Middle frontal gyrus (tissue), 1 donor: ENCODE measurements around the gene COL4A1.

Experiments
- DNase-seq: peaks from one replicate; pipeline ENCODE4 v3.0.0-alpha.2; 2015; ENCODE audit warnings: low spot score; ENCODE audit errors: extremely low spot score

The COL4A1 gene

GRCh38 chr13:110306960-110307766 is at the start of gene COL4A1, which contains the start of gene COL4A2:
Gene COL4A1 (minus strand): TSS chr13:110307157. CDS start chr13:110307027, 130 bp downstream.
Gene COL4A2 (plus strand): TSS chr13:110307284. CDS start chr13:110307904, 620 bp downstream.
- DNase-seq = no peak

- no peak for DNase-seq
These were observed 49.4 kb upstream of the COL4A1 start for GRCh38 chr13:110356362-110356761.

- DNase-seq = no peak
These were observed 47.9 kb upstream of the COL4A1 start for GRCh38 chr13:110354715-110355473.

GRCh38 chr13:110354123-110354627 is 47.2 kb upstream of the COL4A1 start:
- no peak for DNase-seq

GRCh38 chr13:110353339-110353977 is 46.5 kb upstream of the COL4A1 start:
- DNase-seq = no peak

- no peak for DNase-seq
These were observed 45.8 kb upstream of the COL4A1 start for GRCh38 chr13:110352735-110353134.

GRCh38 chr13:110351636-110352420 is 44.9 kb upstream of the COL4A1 start:
- DNase-seq = no peak

GRCh38 chr13:110350509-110350908 is 43.6 kb upstream of the COL4A1 start:
- no peak for DNase-seq

GRCh38 chr13:110350049-110350448 is 43.1 kb upstream of the COL4A1 start:
- no peak for DNase-seq

GRCh38 chr13:110349239-110349638 is 42.3 kb upstream of the COL4A1 start:
- DNase-seq = no peak

- no peak for DNase-seq
These were observed 41.5 kb upstream of the COL4A1 start for GRCh38 chr13:110348309-110349105.

GRCh38 chr13:110347535-110348308 is 40.8 kb upstream of the COL4A1 start:
- DNase-seq = no peak

GRCh38 chr13:110347088-110347487 is 40.1 kb upstream of the COL4A1 start:
- DNase-seq = no peak

- DNase-seq = no peak
These were observed 39.7 kb upstream of the COL4A1 start for GRCh38 chr13:110346661-110347067.

- DNase-seq = no peak
These were observed 38.7 kb upstream of the COL4A1 start for GRCh38 chr13:110345701-110346100.

GRCh38 chr13:110345266-110345665 is 38.3 kb upstream of the COL4A1 start:
- DNase-seq = no peak

GRCh38 chr13:110344320-110344719 is 37.4 kb upstream of the COL4A1 start:
- no peak for DNase-seq

GRCh38 chr13:110343241-110343865 is 36.4 kb upstream of the COL4A1 start:
- no peak for DNase-seq

GRCh38 chr13:110342474-110342873 is 35.5 kb upstream of the COL4A1 start:
- DNase-seq = no peak
